HUES6 (cell line): ENCODE measurements around the gene PRM2.

ENCODE experiments used
- H3K27ac ChIP-seq: 2 replicates; pipeline ENCODE4 v1.7.0; 2013; ENCODE audit warnings: low read depth, mild to moderate bottlenecking, low read length, inconsistent platforms
- H3K27me3 ChIP-seq: 2 replicates; pipeline ENCODE4 v1.6.1; 2013; ENCODE audit warnings: low read length; ENCODE audit not compliant: control insufficient read depth, insufficient read depth
- H3K36me3 ChIP-seq: 2 replicates; pipeline ENCODE4 v1.6.1; 2013; ENCODE audit warnings: low read length; ENCODE audit not compliant: control insufficient read depth, insufficient read depth
- H3K4me1 ChIP-seq: 2 replicates; pipeline ENCODE4 v1.6.1; 2013; ENCODE audit warnings: low read length; ENCODE audit not compliant: control insufficient read depth, insufficient read depth
- H3K4me3 ChIP-seq: 2 replicates; pipeline ENCODE4 v1.5.1; 2013; ENCODE audit warnings: low read depth, low read length
- H3K9ac ChIP-seq: one replicate; pipeline ENCODE4 v1.6.1; 2013; ENCODE audit warnings: mild to moderate bottlenecking, low read length
- H3K9me3 ChIP-seq: 2 replicates; pipeline ENCODE4 v1.6.1; 2013; ENCODE audit warnings: low read depth, low read length; ENCODE audit not compliant: control insufficient read depth, insufficient read depth

Gene PRM2

DNA sequence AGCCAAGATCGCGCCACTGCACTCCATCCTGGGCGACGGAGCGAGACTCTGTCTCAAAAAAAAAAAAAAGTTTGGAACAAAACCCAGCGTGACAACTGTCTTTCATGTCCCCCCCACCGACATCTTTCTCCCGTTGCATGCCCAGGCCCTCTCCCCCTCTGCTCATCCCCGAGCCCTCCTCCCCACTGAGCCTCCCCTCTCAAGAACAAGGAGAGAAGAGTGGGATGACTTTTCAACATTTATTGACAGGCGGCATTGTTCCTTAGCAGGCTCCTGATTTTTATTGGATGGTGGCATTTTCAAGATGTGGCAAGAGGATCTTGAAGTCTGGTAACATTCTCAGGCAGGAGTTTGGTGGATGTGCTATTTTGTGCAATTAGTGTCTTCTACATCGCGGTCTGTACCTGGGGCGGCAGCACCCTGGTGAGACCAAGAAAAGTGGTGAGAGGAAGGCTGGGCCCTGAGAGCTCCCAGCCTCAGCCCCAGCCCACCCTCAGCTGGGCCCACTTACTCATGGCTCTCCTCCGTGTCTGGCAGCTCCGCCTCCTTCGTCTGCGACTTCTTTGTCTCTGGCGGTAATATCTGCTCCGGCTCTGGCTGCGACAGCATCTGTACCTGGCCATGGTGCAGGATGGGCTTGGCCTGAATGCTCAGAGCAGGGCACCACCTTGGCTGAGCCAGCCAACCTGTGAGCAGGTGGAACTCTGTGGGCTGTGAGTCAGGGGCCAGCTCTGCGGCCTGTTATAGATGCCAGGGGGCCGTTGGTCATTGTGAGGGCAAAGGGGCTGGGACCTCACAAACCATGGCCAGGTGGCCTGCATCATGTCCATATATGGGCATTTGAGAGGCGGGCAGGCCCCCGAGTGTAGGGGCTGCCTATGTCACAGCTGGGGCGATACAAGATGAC lies 4.6 kb upstream of the PRM2 start, which contains the start of gene PRM1:
Gene PRM1 (minus strand): TSS at position 715 of the 907 bp plus-strand sequence. CDS start 92 bp downstream, at position 623.
- Histone ChIP-seq H3K36me3 (no peaks in the 10 kb centered on the region), H3K27me3 (no peaks in the 10 kb centered on the region), H3K9ac (peak within 1 kb of the TSS; percentile 61), H3K4me3 (no peak within 1 kb of the TSS), H3K4me1 (peaks cover 5% of the 10 kb centered on the region; the same call in 1 of the 2 replicates), H3K27ac (no peak within 1 kb of the TSS), H3K9me3 (no peaks in the 10 kb centered on the region)

DNA sequence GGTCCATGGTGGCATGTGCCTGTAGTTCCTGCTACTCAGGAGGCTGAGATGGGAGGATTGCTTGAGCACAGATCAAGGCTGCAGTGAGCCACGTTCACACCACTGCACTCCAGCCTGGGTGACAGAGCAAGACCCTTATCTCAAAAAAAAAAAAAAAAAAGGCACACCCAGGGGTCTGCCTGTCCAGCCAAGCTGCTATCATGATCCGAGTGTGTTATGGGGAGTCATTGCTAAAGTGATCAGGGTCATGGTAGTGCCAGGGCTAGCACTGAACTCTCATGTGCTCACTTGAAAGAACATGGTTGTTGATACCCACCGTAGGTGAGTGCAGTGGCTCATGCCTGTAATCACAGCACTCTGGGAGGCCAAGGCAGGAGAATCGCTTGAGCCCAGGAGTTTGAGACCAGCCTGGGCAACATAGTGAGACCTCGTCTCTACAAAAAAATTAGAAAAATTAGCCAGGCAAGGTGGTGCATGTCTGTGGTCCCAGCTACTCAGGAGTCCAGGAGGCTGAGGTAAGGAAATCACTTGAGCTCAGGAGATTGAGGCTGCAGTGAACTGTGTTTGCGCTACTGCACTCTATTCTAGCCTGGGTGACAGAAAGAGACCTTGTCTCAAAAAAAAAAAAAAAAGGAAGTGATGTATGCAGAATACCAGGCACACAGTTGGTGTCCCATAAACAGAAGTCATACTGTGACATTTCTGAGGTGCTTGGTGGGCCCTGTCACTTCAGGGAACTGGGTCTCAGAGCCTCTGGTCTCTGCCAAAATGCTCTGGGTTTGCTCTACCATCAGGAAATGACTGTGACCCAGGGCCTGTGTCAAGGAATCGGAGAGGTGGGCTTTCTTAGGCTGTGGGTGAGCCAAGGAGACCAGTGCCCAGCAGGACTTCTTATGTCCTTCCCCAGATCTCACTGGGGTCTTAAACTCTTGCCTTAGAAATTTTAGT lies 2.7 kb upstream of the PRM2 start:
- Histone ChIP-seq H3K9me3 (no peaks in the 10 kb centered on the region), H3K9ac (no peak overlapping the region), H3K4me1 (peaks cover 5% of the 10 kb centered on the region; the same call in 1 of the 2 replicates), H3K36me3 (no peaks in the 10 kb centered on the region), H3K4me3 (no peak overlapping the region), H3K27ac (no peak overlapping the region), H3K27me3 (no peaks in the 10 kb centered on the region)

DNA sequence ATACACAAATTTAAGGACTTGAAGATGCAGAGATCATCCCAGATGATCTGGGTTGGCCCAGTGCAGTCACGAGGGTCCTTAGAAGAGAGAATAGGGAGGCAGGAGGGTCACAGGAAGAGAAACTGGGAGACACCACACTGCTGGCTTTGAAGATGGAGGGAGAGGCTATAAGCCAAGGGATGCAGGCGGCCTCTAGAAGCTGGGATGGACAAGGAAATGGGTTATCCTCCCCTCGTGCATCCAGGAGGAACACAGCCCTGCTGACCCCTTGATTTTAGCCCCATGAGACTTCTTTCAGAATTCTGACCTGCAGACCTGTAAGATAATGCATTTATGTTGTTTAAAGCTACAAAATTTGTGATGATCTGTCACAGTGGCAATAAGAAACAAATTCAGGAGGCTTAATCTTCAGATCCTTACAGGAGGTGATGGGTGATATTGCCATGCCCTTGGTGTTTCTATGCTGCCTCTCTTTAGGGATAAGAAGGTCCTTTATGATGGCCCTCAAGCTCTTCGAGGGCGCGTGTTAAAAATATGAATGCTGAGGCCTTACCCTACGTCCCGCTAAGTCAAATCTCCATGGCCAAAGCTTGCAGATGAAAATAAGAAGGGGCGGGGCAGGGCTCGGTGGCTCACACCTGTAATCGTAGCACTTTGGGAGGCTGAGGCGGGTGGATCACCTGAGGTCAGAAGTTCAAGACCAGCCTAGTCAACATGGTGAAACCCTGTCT lies 1.5 kb upstream of the PRM2 start:
- Histone ChIP-seq H3K9me3 (no peaks in the 10 kb centered on the region), H3K4me1 (peaks cover 16% of the 10 kb centered on the region; the same call in 1 of the 2 replicates), H3K27ac (no peak overlapping the region), H3K36me3 (no peaks in the 10 kb centered on the region), H3K4me3 (no peak overlapping the region), H3K9ac (no peak overlapping the region), H3K27me3 (no peaks in the 10 kb centered on the region)

DNA sequence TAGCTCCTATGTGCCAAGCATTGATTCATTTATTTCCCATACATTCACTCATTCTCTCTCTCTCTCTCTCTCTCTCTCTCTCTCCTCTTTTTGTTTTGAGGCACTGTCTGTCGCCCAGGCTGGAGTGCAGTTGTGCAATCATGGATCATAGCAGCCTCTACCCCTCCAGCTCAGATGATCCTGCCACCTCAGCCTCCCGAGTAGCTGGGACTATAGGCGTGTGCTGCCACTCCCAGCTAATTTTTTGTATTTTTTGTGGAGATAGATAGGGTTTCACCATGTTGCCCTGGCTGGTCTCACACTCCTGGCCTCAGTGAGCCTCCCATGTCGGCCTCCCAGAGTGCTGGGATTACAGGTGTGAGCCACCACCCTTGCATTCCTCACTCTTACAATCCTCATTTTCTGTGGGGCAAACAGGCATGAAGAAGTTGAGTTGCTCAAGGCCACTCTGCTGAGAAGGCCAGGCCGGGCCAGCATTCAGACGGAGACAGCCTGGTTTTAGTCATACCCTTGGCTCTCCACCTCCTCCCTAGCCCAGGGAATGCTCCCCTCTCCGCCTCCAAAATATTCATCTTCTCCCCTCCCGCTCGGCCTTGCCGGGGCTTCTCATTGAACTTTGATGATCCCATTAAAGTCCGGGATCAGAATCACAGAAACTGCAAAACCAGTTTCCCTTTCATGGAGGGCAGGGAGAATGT lies 765 bp upstream of the PRM2 start:
- Histone ChIP-seq H3K9me3 (no peaks in the 10 kb centered on the region), H3K36me3 (no peaks in the 10 kb centered on the region), H3K4me1 (peaks cover 16% of the 10 kb centered on the region; the same call in 1 of the 2 replicates), H3K27me3 (no peaks in the 10 kb centered on the region), H3K27ac (no peak overlapping the region), H3K4me3 (no peak overlapping the region), H3K9ac (no peak overlapping the region)

GRCh38 chr16:11274964-11275363 lies 1.3 kb downstream of the PRM2 start:
- peaks cover 11% of the 10 kb centered on the region; the same call in 1 of the 2 replicates for H3K4me1 ChIP-seq
- no peak overlapping the region for H3K9ac ChIP-seq

DNA sequence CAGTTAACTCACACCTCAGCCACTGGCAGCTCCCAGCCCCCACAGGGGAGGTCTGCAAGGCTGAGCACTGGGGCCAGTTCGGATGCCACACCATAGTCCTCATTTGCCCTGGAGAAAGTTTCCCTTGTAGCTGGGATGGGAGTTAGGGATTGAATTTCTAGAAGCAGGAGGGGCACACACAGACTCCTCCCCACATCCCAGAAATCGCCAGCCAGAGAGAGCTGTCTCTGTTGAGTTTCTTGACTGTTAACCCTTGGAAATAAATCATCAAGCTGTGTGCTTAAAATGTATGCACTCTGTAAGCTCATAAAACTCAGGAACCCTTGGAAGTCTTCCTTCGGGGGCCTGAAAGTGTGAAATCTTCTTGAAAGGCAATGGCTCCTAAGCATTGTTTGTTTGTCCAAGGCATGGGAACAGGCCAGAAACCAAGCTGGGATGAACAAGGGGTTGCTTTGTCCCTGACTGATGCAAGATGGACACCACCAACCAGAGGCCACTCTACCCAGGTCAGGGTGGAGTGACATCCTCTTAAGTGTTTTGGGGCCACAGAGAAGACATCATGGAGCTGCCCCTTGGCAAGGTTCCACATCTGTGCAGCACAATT lies 2.5 kb downstream of the PRM2 start:
- peaks cover 11% of the 10 kb centered on the region; the same call in 1 of the 2 replicates for H3K4me1 ChIP-seq
- no peak overlapping the region for H3K4me3 ChIP-seq
- no peaks in the 10 kb centered on the region for H3K27me3 ChIP-seq
- no peak overlapping the region for H3K27ac ChIP-seq
- no peaks in the 10 kb centered on the region for H3K36me3 ChIP-seq
- no peak overlapping the region for H3K9ac ChIP-seq
- no peaks in the 10 kb centered on the region for H3K9me3 ChIP-seq

More at GRCh38 chr16:11274964-11275363, 1.3 kb downstream of the PRM2 start:
- H3K36me3 ChIP-seq = no peaks in the 10 kb centered on the region
- no peak overlapping the region for H3K4me3 ChIP-seq
- no peak overlapping the region for H3K27ac ChIP-seq
- no peaks in the 10 kb centered on the region for H3K9me3 ChIP-seq
- H3K27me3 ChIP-seq = no peaks in the 10 kb centered on the region

- Histone ChIP-seq H3K27ac (no peak within 1 kb of the TSS), H3K9ac (no peak within 1 kb of the TSS), H3K4me1 (peaks cover 11% of the 10 kb centered on the region; the same call in 1 of the 2 replicates), H3K4me3 (no peak within 1 kb of the TSS), H3K36me3 (no peaks in the 10 kb centered on the region), H3K27me3 (no peaks in the 10 kb centered on the region), H3K9me3 (no peaks in the 10 kb centered on the region)
These were observed 3.2 kb downstream of the PRM2 start, which contains the start of gene PRM3 for GRCh38 chr16:11272921-11273720. Gene PRM3 (minus strand): TSS chr16:11273629. CDS start chr16:11273595, 34 bp downstream.

DNA sequence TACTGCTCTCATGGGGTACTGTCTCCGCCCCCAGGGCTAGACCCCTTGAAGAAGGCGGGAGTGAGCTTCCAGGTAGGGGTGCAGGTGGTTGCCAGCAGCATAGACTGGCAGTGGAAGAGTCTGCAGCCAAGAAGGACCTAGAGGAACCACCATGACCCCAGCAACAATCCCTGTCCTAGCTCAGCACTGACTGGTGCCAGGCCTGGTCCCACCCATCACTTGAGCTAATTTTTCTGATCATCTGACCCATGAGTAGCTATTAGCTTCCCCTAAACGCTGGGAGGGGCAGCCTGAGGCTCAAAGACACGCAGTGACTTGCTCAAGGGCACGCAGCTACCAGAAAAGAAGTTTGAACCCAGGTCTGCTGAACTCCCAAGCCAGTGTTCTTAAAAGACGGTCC lies 3.8 kb downstream of the PRM2 start:
- Histone ChIP-seq H3K9ac (no peak overlapping the region), H3K36me3 (no peaks in the 10 kb centered on the region), H3K27me3 (no peaks in the 10 kb centered on the region), H3K9me3 (no peaks in the 10 kb centered on the region), H3K4me1 (peaks cover 11% of the 10 kb centered on the region; the same call in 1 of the 2 replicates), H3K4me3 (no peak overlapping the region), H3K27ac (no peak overlapping the region)

- no peaks in the 10 kb centered on the region for H3K27me3 ChIP-seq
- H3K36me3 ChIP-seq = no peaks in the 10 kb centered on the region
- no peaks in the 10 kb centered on the region for H3K9me3 ChIP-seq
- peaks cover 11% of the 10 kb centered on the region; the same call in 1 of the 2 replicates for H3K4me1 ChIP-seq
- H3K4me3 ChIP-seq = no peak overlapping the region
- no peak overlapping the region for H3K27ac ChIP-seq
- no peak overlapping the region for H3K9ac ChIP-seq
These were observed 4.7 kb downstream of the PRM2 start for GRCh38 chr16:11271610-11272009.
